Sigmoid colon (tissue), 7 donors: ENCODE measurements around the gene SPPL3. TPM values are rescaled to one million over a fixed set of nuclear protein-coding genes. Genes with fewer than 3 reads are reported as not detected.
"Not testable (repeated sequence)": the region's sequence is repeated elsewhere in the genome, so short reads cannot be mapped to it uniquely, and the experiment has no call there.

Experiments
- DNase-seq: peaks from one replicate; pipeline ENCODE4 v3.0.0-alpha.2; 2019
- H3K27ac ChIP-seq, 4 donors: fragments of 200-600 bp; sonication (generic); one replicate each; pipeline ENCODE4 v1.5.1; 2016 to 2019; ENCODE audit warnings: mild to moderate bottlenecking in 1 of 4
- H3K27me3 ChIP-seq, 3 donors: fragments of 200-600 bp; sonication (generic); one replicate each; pipeline ENCODE4 v1.5.1; 2019; ENCODE audit warnings: mild to moderate bottlenecking in 1 of 3
- H3K36me3 ChIP-seq, 4 donors: fragments of 200-600 bp; sonication (generic); one replicate each; pipeline ENCODE4 v1.5.1; 2016 to 2019
- H3K4me1 ChIP-seq, 4 donors: fragments of 200-600 bp; sonication (generic); one replicate each; pipeline ENCODE4 v1.5.1; 2017 to 2019
- H3K4me3 ChIP-seq, 4 donors: fragments of 200-600 bp; sonication (generic); one replicate each; pipeline ENCODE4 v1.5.1; 2017 to 2019; ENCODE audit warnings: mild to moderate bottlenecking in 2 of 4, moderate library complexity in 1 of 4
- H3K9me3 ChIP-seq, 4 donors: fragments of 200-600 bp in 3 of 4; sonication (generic) in 3 of 4; one replicate each; pipeline versions ENCODE4 v1.5.1 to v1.6.1; 2013 to 2019
- CTCF ChIP-seq, 4 experiments: fragments of 450-650 bp in 3 of 4; fragments of 200-600 bp in 1 of 4; IDR thresholded peaks; one replicate each; pipeline ENCODE4 v1.5.1; 2016 to 2019; ENCODE audit warnings: antibody characterized with exemption in 4 of 4, mild to moderate bottlenecking in 3 of 4, moderate library complexity in 2 of 4
- EP300 ChIP-seq, 4 donors: sonication (generic); formaldehyde crosslinking; IDR thresholded peaks; one replicate each; pipeline ENCODE4 v1.6.1; 2017; ENCODE audit warnings: antibody characterized with exemption in 4 of 4
- POLR2A ChIP-seq, 2 donors: fragments of 450-650 bp; IDR thresholded peaks; one replicate each; pipeline ENCODE4 v1.6.1; 2016; ENCODE audit warnings: antibody characterized with exemption in 2 of 2, mild to moderate bottlenecking in 2 of 2, moderate library complexity in 2 of 2
- POLR2AphosphoS5 ChIP-seq, 4 donors: sonication (generic); formaldehyde crosslinking; IDR thresholded peaks; one replicate each; pipeline ENCODE4 v1.6.1; 2017; ENCODE audit warnings: antibody characterized with exemption in 4 of 4
- WGBS, 2 donors: extraction: QIAGEN DNeasy Blood & Tissue Kit; methylation state at CpG; one replicate each; pipeline ENCODE4 v1.1.7; 2013; 5-methylcytosine and 5-hydroxymethylcytosine counted together
- intact Hi-C: fragments of 100-400 bp; cut with DNase I; formaldehyde crosslinking; loops from one replicate; pipeline ENCODE4 v1.15.1; 2023
- polyA plus RNA-seq, 3 donors: library from polyadenylated mRNA; stranded (reverse); fragments of 200-250 nt; gene quantifications; one replicate each; pipeline ENCODE4 v1.2.3, GENCODE V29; 2013
- total RNA-seq, 4 donors: library from RNA; depleted of rRNA; stranded (reverse); fragments of >200 nt; gene quantifications; one replicate each; pipeline ENCODE4 v1.1.0, GENCODE V29; 2016
- donor health status: healthy with polysubstance abuse.
- donor health status: Bipolar disorder and iron deficiency.
- donor health status: healthy.

Gene SPPL3
- total and polyA plus RNA-seq, 7 donors = 8.6 to 28.0 (median 19.3) TPM

- WGBS, 2 donors = 49 to 72% methylated on average over 3 of the region's 3 CpGs
Measured at GRCh38 chr12:120799243-120800045, 104.7 kb downstream of the SPPL3 start.

GRCh38 chr12:120798696-120799095, 105.5 kb downstream of the SPPL3 start:
- 71 to 84% methylated on average over 4 of the region's 4 CpGs for WGBS, 2 donors
- no peaks in the 10 kb centered on the region for H3K9me3 ChIP-seq
- TF ChIP-seq CTCF (IDR thresholded peaks at IDR 0.05) (no peak), POLR2AphosphoS5 (IDR thresholded peaks at IDR 0.05) (no peak), POLR2A (IDR thresholded peaks at IDR 0.05) (no peak), EP300 (IDR thresholded peaks at IDR 0.05) (no peak)
- H3K4me3 ChIP-seq = no peak overlapping the region
- intact Hi-C loops = no loop called here
- DNase-seq = no peak
- H3K27ac ChIP-seq = no peak overlapping the region
- H3K36me3 ChIP-seq = no peaks in the 10 kb centered on the region
- H3K27me3 ChIP-seq = no peaks in the 10 kb centered on the region
- H3K4me1 ChIP-seq = no peaks in the 10 kb centered on the region

More at GRCh38 chr12:120799243-120800045, 104.7 kb downstream of the SPPL3 start:
- Histone ChIP-seq H3K4me3 (no peak overlapping the region), H3K27ac (no peak overlapping the region), H3K9me3 (no peaks in the 10 kb centered on the region), H3K27me3 (no peaks in the 10 kb centered on the region), H3K4me1 (no peaks in the 10 kb centered on the region), H3K36me3 (no peaks in the 10 kb centered on the region)
- DNase-seq = no peak
- intact Hi-C loops = loop anchor here (10.0 kb wide), 1 partner anchor 615 kb away; no protein-coding TSS in a partner anchor
- TF ChIP-seq POLR2AphosphoS5 (IDR thresholded peaks at IDR 0.05) = no peak
- no peak for TF ChIP-seq POLR2A (IDR thresholded peaks at IDR 0.05)

- Histone ChIP-seq H3K27me3 (no peaks in the 10 kb centered on the region), H3K27ac (no peak overlapping the region), H3K4me3 (no peak overlapping the region), H3K9me3 (no peaks in the 10 kb centered on the region), H3K4me1 (no peaks in the 10 kb centered on the region), H3K36me3 (no peaks in the 10 kb centered on the region)
- 72 to 88% methylated on average over 7 of the region's 7 CpGs for WGBS, 2 donors
- no peak for TF ChIP-seq EP300 (IDR thresholded peaks at IDR 0.05)
- intact Hi-C loops = no loop called here
- no peak for DNase-seq
Measured at GRCh38 chr12:120797677-120798642, 106.2 kb downstream of the SPPL3 start.

GRCh38 chr12:120795441-120796178, 108.5 kb downstream of the SPPL3 start:
- DNase-seq = no peak
- no peak overlapping the region for H3K4me3 ChIP-seq
- intact Hi-C loops = no loop called here
- WGBS, 2 donors = 96% methylated on average over 4 of the region's 4 CpGs
- H3K9me3 ChIP-seq = no peaks in the 10 kb centered on the region
- H3K27ac ChIP-seq = no peak overlapping the region
- H3K36me3 ChIP-seq = no peaks in the 10 kb centered on the region
- no peak for TF ChIP-seq POLR2AphosphoS5 (IDR thresholded peaks at IDR 0.05)
- no peak for TF ChIP-seq CTCF (IDR thresholded peaks at IDR 0.05)
- TF ChIP-seq POLR2A (IDR thresholded peaks at IDR 0.05) = no peak
- no peak for TF ChIP-seq EP300 (IDR thresholded peaks at IDR 0.05)
- no peaks in the 10 kb centered on the region for H3K27me3 ChIP-seq
- H3K4me1 ChIP-seq = no peaks in the 10 kb centered on the region

- TF ChIP-seq POLR2AphosphoS5 (IDR thresholded peaks at IDR 0.05) (no peak), EP300 (IDR thresholded peaks at IDR 0.05) (no peak)
- WGBS, 2 donors = 87 to 96% methylated on average over 1 of the region's 1 CpG
Measured at GRCh38 chr12:120793357-120793756, 110.8 kb downstream of the SPPL3 start.

GRCh38 chr12:120792456-120792855, 111.7 kb downstream of the SPPL3 start:
- H3K4me3 ChIP-seq, H3K9me3 ChIP-seq, DNase-seq, H3K27me3 ChIP-seq, intact Hi-C loops, H3K36me3 ChIP-seq, H3K4me1 ChIP-seq, H3K27ac ChIP-seq: not testable (repeated sequence)
- 94% methylated on average over 9 of the region's 9 CpGs for WGBS, 2 donors

More at GRCh38 chr12:120793357-120793756, 110.8 kb downstream of the SPPL3 start:
- Histone ChIP-seq H3K4me1 (no peaks in the 10 kb centered on the region), H3K27ac (no peak overlapping the region), H3K4me3 (no peak overlapping the region), H3K9me3 (no peaks in the 10 kb centered on the region), H3K27me3 (no peaks in the 10 kb centered on the region), H3K36me3 (no peaks in the 10 kb centered on the region)
- intact Hi-C loops = no loop called here
- DNase-seq = no peak
